A673 (cell line): ENCODE measurements around the gene ABCA7. TPM values are rescaled to one million over a fixed set of nuclear protein-coding genes. Genes with fewer than 3 reads are reported as not detected.

Experiments
- BruUV-seq: library from RNA; stranded (reverse); fragments of 400-500 nt; replicated peaks from 2 replicates; lab custom pipeline; 2021; lab: Mats Ljungman, UMichigan
- CTCF ChIA-PET: fragments of 300-600 bp; sonication (Branson Sonifier 250); formaldehyde crosslinking; loops from one replicate; lab custom pipeline; 2022; ENCODE audit warnings: antibody characterized with exemption; lab: Charles Lee
- POLR2A ChIA-PET: fragments of 300-600 bp; sonication (Branson Sonifier 250); formaldehyde crosslinking; loops from one replicate; lab custom pipeline; 2022; ENCODE audit warnings: antibody characterized with exemption; ENCODE audit not compliant: low non-redundant PET; lab: Charles Lee
- DNase-seq: peaks from one replicate; pipeline ENCODE4 v3.0.0-alpha.2; 2015; ENCODE audit warnings: low spot score
- H3K27ac ChIP-seq: fragments of 200-600 bp; sonication (generic); 2 replicates; pipeline ENCODE4 v1.5.1; 2016; ENCODE audit warnings: mixed run types, low read depth, mild to moderate bottlenecking, mixed read lengths, antibody characterized with exemption, low read length; ENCODE audit not compliant: poor library complexity, severe bottlenecking
- H3K27me3 ChIP-seq: fragments of 200-600 bp; sonication (generic); replicated peaks from 2 replicates; pipeline ENCODE4 v1.6.1; 2017; ENCODE audit warnings: mixed run types, low read depth, mild to moderate bottlenecking, mixed read lengths, antibody characterized with exemption, low read length; ENCODE audit not compliant: insufficient read depth, poor library complexity
- H3K36me3 ChIP-seq: fragments of 200-600 bp; sonication (generic); 2 replicates; pipeline ENCODE4 v1.6.1; 2016; ENCODE audit warnings: mixed run types, mild to moderate bottlenecking, mixed read lengths, antibody characterized with exemption, low read length; ENCODE audit not compliant: insufficient read depth, poor library complexity, severe bottlenecking
- H3K4me1 ChIP-seq: fragments of 200-600 bp; sonication (generic); 2 replicates; pipeline ENCODE4 v1.6.1; 2017; ENCODE audit warnings: mixed run types, mild to moderate bottlenecking, mixed read lengths, antibody characterized with exemption, low read length; ENCODE audit not compliant: insufficient read depth, poor library complexity, severe bottlenecking
- H3K4me3 ChIP-seq: fragments of 200-600 bp; sonication (generic); 2 replicates; pipeline ENCODE4 v1.5.1; 2016; ENCODE audit warnings: low read depth, mixed run types, mild to moderate bottlenecking, mixed read lengths, low read length; ENCODE audit not compliant: poor library complexity, severe bottlenecking
- H3K9me3 ChIP-seq: fragments of 200-600 bp; sonication (generic); 2 replicates; pipeline ENCODE4 v1.6.1; 2016; ENCODE audit warnings: mixed run types, low read depth, mild to moderate bottlenecking, mixed read lengths, antibody characterized with exemption, low read length; ENCODE audit not compliant: poor library complexity, severe bottlenecking
- CTCF ChIP-seq: fragments of 300-800, 200-600 bp; sonication (generic); conservative IDR thresholded peaks from 2 replicates; pipeline ENCODE4 v1.5.1; 2017; ENCODE audit warnings: low read depth, mild to moderate bottlenecking, antibody characterized with exemption, low read length, moderate library complexity, mixed read lengths
- EZH2 ChIP-seq: fragments of 200-600 bp; sonication (generic); IDR thresholded peaks from 2 replicates; pipeline ENCODE4 v1.6.1; 2017; ENCODE audit warnings: borderline replicate concordance, low read depth, mild to moderate bottlenecking, mixed read lengths, antibody characterized with exemption, low read length; ENCODE audit not compliant: poor library complexity, severe bottlenecking
- intact Hi-C: fragments of 100-400 bp; cut with micrococcal nuclease; formaldehyde crosslinking; loops from one replicate; pipeline ENCODE4 v1.10.0; 2022; ENCODE audit not compliant: unreplicated experiment
- total RNA-seq: library from RNA; stranded (reverse); gene quantifications from 2 replicates; pipeline ENCODE4 v1.2.3, GENCODE V29; 2021

Gene ABCA7
- total RNA-seq, 1 experiment from 2014 or later, result 12.0 TPM

- DNase-seq, result no peak
- TF ChIP-seq CTCF (no peak), EZH2 (no peak)
Measured at GRCh38 chr19:1049800-1050199, 9.9 kb downstream of the ABCA7 start.

GRCh38 chr19:1050989-1051788 is 11.3 kb downstream of the ABCA7 start:
- no peaks in the 10 kb centered on the region for H3K27me3 ChIP-seq
- POLR2A ChIA-PET, result no interaction called here
- no peak overlapping the region for H3K4me3 ChIP-seq
- BruUV-seq, result no TSS peak
- intact Hi-C loops, result no loop called here
- no peak for DNase-seq
- H3K36me3 ChIP-seq, result no peaks in the 10 kb centered on the region
- H3K9me3 ChIP-seq, result no peaks in the 10 kb centered on the region
- CTCF ChIA-PET, result no interaction called here
- no peak for TF ChIP-seq EZH2
- TF ChIP-seq CTCF, result no peak
- H3K27ac ChIP-seq, result no peak overlapping the region
- no peaks in the 10 kb centered on the region for H3K4me1 ChIP-seq

More at GRCh38 chr19:1049800-1050199, 9.9 kb downstream of the ABCA7 start:
- ChIA-PET CTCF (interaction anchor here (0.5 kb wide), 1 partner anchor 23 kb away, joined by 3 read pairs; no protein-coding TSS in a partner anchor), POLR2A (no interaction called here)
- H3K27ac ChIP-seq, result no peak overlapping the region
- H3K4me3 ChIP-seq, result no peak overlapping the region
- H3K4me1 ChIP-seq, result no peaks in the 10 kb centered on the region
- no TSS peak for BruUV-seq
- no peaks in the 10 kb centered on the region for H3K9me3 ChIP-seq
- H3K27me3 ChIP-seq, result no peaks in the 10 kb centered on the region
- no peaks in the 10 kb centered on the region for H3K36me3 ChIP-seq
- intact Hi-C loops, result no loop called here

- POLR2A ChIA-PET, result no interaction called here
Measured at GRCh38 chr19:1051791-1052190, 11.9 kb downstream of the ABCA7 start.

More at GRCh38 chr19:1051791-1052190, 11.9 kb downstream of the ABCA7 start:
- intact Hi-C loops, result no loop called here
- Histone ChIP-seq H3K27ac (no peak overlapping the region), H3K9me3 (peaks cover 1% of the 10 kb centered on the region), H3K4me3 (no peak overlapping the region), H3K36me3 (no peaks in the 10 kb centered on the region), H3K4me1 (no peaks in the 10 kb centered on the region), H3K27me3 (no peaks in the 10 kb centered on the region)
- DNase-seq, result no peak
- TF ChIP-seq CTCF (no peak), EZH2 (no peak)
- BruUV-seq, result no TSS peak
- CTCF ChIA-PET, result no interaction called here
